GM19455 (cell line): Measurements from ENCODE around the gene PSENEN.
"Not testable (repeated sequence)": the region's sequence is repeated elsewhere in the genome, so short reads cannot be mapped to it uniquely, and the experiment has no call there.

Experiments
- ATAC-seq: cut with Tn5 transposase; IDR thresholded peaks from one replicate; pipeline ENCODE4 v1.9.1; 2021; ENCODE audit not compliant: unreplicated experiment

PSENEN gene

GRCh38 chr19:35787227-35787799 lies 41.9 kb downstream of the PSENEN start:
- ATAC-seq, result no peak

GRCh38 chr19:35788205-35788960 lies 42.9 kb downstream of the PSENEN start:
- no peak for ATAC-seq

- ATAC-seq, result no peak
Measured at GRCh38 chr19:35789195-35789977, 43.9 kb downstream of the PSENEN start.

GRCh38 chr19:35789978-35790944 lies 44.8 kb downstream of the PSENEN start:
- ATAC-seq, result no peak

GRCh38 chr19:35790981-35791813 lies 45.7 kb downstream of the PSENEN start:
- no peak for ATAC-seq

GRCh38 chr19:35791814-35792279 lies 46.4 kb downstream of the PSENEN start:
- ATAC-seq, result no peak

- no peak for ATAC-seq
Measured at GRCh38 chr19:35792312-35792711, 46.9 kb downstream of the PSENEN start.

GRCh38 chr19:35792888-35793287 lies 47.4 kb downstream of the PSENEN start:
- no peak for ATAC-seq

- no peak for ATAC-seq
Measured at GRCh38 chr19:35793381-35794165, 48.1 kb downstream of the PSENEN start.

GRCh38 chr19:35795564-35795963 lies 50.1 kb downstream of the PSENEN start:
- ATAC-seq, result not testable (repeated sequence)
